ENCODE results near the gene CEMIP2.
A peak's percentile ranks its signal among the peaks of the same experiment; 100 is the strongest.

CEMIP2 gene

DNA sequence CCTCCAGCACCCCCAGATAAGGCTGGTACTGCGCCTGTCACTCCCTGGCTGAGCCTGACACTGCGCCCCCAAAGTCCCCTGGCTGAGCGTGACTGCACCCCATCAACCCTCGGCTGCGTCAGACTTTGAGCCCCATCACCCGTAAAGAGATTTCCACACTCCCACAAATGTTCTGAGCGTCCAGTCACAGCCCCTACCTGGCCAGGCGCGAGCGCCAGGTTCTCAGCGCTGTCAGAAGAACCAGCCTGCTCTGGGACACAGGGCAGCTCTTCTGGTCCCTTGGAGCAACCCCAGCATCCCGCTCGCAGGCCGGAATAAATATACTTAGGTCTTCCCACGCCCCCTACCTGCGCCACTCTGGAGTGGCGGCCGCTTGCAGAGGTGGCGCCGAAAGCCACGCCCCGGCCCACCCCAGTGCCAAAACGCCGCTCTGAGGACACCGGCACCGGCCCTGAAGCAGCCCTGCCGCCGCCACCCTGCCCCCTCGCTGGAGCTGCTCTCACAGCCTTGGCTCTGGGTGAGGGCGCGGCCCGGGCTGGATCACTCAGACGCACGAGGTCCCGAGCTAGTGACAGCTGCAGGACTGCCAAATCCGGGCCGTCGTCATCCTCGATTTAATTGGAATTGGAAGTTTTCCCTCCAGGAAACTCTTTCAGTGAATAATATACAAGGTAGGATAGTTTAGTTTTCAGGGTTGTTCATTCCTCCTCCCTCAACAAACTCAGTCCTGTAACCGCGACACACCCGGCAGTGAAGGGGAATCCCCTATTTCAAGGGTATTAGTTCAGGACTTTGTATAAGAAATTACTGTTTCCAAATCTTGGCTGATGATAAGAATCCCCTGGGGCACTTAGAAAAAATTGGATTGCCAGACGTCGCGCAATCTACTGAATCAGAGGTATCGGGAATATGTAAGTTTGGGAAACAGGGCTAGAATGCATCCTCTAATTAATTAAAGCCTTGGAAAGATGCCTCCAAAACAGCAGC lies 1.2 kb upstream of the CEMIP2 start:
- DNase-seq (ENCODE audit: low read depth) = peak; percentile 26

DNA sequence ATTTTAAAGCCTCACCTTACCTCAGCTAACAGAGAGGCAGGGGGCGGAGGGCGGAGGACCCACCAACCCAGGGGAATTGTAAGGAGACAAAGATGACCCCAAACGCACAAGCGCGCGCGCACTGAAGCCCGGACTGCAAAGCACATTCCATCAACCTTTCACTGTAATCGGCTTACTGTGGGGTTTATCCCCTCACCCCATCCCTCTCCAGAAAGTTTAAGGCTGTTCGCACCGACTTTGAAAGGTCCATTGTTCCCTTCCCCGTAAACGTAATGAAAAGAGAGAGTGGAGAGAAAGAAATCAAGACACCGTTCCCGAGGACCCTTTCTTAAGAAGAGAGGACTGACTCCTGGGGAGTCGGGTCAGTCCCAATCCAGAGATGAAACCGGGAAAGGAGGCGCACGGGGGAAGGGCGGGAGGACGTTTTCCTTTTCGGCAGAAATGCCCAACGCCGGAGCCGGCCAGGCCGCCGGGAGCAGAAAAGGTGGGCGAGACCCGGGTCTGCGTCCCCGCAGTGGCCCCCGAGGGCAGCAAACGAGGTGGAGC lies 464 bp downstream of the CEMIP2 start:
- no peak for DNase-seq (ENCODE audit: low read depth)

DNA sequence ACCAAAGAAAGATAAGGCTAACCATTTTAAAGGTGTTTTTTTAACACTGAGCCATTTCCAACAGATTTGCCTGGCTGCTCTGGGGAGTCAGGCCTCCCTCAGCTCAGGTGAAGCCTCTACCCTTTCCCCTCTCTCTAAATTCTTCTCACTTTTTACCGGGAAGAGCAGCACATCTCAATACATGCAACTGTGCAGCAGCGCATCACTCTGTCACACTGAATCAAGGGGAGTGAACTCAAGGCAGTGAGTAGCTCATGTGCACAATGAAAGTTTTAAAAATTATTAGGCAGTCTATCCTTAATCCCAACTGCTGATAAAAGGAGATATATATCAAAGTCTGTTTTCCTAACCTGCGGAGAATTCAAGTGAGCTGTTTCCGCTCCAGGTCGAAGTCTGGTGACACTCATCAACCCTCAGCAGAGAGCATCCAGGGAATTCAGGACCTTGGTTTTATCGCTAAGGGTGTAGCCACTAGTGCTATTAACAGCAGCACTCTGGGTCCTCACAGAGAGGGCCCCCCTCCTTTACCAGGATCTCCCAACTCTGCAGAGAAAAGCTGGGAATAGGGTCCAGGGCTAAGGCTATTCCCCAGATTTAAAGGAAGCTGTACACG lies 1.0 kb downstream of the CEMIP2 start:
- DNase-seq (ENCODE audit: low read depth) = no peak

- DNase-seq (ENCODE audit: low read depth) = no peak
Observed at GRCh38 chr9:71766663-71767062, 1.6 kb downstream of the CEMIP2 start.

DNA sequence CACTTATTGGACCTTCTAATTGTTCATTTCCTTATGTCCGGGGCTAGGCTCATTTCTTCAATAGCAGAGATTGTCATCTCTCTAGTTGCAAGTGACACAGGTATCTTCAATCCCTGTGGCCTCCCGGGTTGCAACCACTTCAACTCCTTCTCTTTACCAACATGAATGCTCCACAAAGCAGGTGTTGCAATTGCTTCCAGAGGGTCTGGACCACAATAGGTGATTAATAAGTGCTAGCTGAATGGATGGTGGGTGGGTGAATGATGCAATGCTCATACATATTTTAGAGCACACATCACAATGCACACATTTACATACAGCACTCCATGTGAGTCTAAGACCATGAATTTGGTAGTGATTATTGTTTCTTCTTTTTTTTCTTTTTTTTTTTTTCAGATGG lies 2.6 kb downstream of the CEMIP2 start:
- no peak for DNase-seq (ENCODE audit: low read depth)

DNA sequence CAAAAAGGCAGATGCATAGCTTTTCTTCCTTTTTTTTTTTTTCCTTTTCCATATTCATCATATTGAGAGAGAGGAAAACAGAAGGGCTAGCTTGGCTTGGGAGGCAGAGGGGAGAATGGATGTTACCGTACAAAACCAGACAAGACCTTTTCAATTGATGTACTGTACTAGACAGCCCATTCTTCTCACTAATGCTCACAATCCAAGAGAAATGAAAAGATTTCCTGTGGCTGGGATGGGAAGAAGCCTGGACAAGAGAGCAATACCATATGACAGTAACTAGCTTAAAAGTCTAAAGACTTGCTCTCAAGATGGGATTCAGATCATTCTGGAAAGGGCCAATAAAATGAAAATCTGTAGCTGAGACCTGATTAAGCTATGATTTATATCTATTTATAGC lies 3.4 kb downstream of the CEMIP2 start:
- no peak for DNase-seq (ENCODE audit: low read depth)

DNA sequence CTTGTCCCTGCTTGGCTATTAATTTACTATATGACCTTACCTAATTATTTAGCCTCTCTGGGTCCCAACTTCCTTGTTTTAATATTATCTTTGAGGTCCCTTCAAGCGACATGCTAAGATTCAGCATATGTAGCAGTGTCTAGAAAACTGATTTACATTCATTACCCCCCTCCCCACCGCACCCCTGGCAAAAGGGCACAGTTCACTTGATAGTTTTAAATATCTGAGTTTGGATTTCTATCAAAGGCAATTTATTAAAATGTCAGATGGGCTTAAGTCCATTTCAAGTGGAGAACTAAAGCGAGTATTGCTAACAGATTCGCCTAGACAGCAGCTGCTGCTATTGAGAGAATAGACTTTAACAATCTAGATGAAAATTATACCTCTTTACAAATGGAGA lies 3.9 kb downstream of the CEMIP2 start:
- DNase-seq (ENCODE audit: low read depth) = no peak

- no peak for DNase-seq (ENCODE audit: low read depth)
Observed at GRCh38 chr9:71763832-71764231, 4.5 kb downstream of the CEMIP2 start.

- DNase-seq (ENCODE audit: low read depth) = no peak
Observed at GRCh38 chr9:71762900-71763653, 5.2 kb downstream of the CEMIP2 start.

DNA sequence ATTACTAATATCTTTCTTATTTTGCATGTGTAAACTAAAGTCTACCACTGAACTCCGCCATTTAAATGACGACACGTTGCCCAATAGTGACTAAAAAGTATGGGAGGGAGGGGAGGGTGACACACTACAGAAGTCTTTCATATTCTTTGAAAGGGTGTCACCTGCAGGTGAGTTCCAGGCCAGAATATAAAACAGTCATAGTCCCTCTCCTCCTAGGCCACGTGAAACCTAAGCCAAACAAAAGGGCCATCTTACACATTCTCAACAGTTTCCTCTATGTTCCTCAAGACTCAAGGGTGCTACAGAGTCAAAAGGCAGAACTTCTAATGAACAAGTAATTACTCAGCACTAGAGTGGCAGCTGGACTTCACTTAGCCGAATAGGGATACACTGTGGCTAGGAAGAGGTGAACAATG lies 6.4 kb downstream of the CEMIP2 start:
- no peak for DNase-seq (ENCODE audit: low read depth)

GRCh38 chr9:71760901-71761300 lies 7.4 kb downstream of the CEMIP2 start:
- no peak for DNase-seq (ENCODE audit: low read depth)

DNA sequence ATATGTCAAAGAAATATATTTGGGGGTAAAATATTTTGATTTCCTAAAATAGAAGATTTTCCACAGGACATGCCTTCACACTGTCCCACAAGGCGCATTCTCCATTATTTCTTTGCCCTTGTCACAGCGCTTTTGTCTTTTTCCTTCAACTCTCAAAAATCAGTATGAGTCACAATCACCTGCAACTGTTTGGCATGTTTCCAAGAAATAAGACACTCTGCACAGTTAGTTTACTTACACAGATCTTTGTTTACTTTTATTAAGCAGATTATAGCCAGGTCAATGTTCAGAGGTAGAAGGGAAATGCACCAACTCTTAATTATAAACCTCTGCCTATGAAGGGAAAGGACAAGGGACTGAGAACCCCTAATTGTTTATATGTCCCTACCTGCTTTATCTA lies 9.5 kb downstream of the CEMIP2 start:
- no peak for DNase-seq (ENCODE audit: low read depth)

- DNase-seq (ENCODE audit: low read depth) = no peak
Observed at GRCh38 chr9:71758277-71758676, 10.0 kb downstream of the CEMIP2 start.

DNA sequence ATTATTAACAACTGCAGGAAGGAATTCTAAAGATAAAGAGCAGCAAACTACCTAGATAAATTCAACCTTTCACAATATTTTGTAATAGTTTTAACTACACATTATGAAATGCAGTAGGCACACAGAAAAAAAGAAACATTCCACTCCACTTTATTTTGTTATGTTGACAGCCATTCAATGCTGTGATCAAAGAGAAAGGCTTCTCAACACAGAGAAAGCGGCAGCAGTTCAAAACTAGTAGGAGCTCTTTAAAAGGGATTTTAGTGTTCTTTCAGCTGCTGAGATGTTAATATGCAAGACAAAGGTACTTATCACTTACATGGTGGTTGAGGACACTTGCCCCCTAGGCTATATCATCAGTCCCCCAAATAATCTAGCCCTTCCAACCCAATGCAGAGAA lies 11.6 kb downstream of the CEMIP2 start:
- no peak for DNase-seq (ENCODE audit: low read depth)

DNA sequence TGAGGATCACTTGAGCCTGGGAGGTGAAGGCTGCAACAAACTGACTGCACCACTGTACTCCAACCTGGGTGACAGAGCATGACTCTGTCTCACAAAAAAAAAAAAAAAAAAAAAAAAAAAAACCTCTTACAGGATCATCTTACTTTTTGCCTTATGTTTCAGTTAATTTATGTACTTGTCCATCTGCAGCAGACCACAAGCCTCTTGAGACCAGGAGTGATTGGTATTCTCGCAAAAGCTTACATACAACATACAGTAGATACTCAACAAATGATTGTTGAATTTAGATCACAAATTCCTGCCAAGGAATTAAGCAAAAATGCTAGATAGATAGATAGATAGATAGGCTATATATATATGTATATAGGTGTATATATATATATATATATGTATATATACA lies 12.4 kb downstream of the CEMIP2 start:
- DNase-seq (ENCODE audit: low read depth) = no peak

DNA sequence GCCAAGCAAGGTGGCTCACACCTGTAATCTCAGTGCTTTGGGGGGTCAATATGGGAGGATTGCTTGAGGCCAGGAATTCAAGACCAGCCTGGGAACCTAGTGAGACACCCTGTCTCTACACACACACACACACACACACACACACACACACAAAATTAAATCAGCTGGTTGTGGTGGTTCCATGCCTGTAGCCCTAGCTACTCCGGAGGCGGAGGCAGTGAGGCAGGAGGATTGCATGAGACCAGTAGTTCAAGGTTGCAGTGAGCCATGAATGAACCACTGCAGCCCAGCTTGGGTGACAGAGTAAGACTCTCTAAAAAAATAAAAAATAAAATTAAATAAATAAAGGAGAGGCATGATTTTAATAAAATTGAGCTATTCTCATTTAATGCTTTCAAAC lies 13.1 kb downstream of the CEMIP2 start:
- DNase-seq (ENCODE audit: low read depth) = no peak

DNA sequence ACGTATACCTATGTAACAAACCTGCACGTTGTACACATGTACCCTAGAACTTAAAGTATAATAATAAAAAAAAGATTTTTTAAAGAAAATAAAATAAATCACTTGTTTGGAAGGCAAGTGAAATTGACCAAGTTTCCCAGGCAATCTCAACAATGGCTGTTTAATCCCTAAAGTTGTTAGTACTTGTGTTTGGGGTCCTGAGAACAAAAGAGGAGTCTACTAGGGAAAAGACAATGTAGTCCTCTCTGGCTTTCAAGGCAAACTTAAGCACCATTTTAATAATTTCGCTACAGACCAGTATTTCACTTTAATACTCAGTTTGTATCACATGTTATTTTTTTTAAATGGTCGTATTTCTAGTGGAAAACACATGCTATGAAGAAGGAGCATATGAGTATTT lies 14.2 kb downstream of the CEMIP2 start:
- no peak for DNase-seq (ENCODE audit: low read depth)

- no peak for DNase-seq (ENCODE audit: low read depth)
Observed at GRCh38 chr9:71752928-71753327, 15.4 kb downstream of the CEMIP2 start.

- no peak for DNase-seq (ENCODE audit: low read depth)
Observed at GRCh38 chr9:71752352-71752751, 16.0 kb downstream of the CEMIP2 start.

GRCh38 chr9:71748280-71748743 lies 20.0 kb downstream of the CEMIP2 start:
- DNase-seq (ENCODE audit: low read depth) = no peak

DNA sequence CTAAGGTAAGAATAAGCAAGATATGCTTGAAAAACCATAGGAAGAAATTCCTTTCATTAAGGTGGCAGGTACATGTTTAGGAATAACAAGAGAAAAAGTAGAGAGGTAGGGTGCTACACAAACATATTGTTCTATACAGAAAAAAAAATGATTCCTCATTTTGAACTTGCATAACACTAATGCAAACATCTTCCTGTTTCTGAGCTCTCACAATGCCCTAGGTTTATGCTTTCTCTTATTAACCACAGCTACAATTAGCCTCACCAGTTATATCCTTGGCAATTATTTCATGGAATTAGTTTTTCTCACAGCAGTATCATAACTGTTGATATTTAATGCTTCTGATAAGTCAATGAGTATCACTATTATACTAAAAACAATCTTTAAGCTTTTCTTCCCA lies 20.7 kb downstream of the CEMIP2 start:
- DNase-seq (ENCODE audit: low read depth) = no peak

DNA sequence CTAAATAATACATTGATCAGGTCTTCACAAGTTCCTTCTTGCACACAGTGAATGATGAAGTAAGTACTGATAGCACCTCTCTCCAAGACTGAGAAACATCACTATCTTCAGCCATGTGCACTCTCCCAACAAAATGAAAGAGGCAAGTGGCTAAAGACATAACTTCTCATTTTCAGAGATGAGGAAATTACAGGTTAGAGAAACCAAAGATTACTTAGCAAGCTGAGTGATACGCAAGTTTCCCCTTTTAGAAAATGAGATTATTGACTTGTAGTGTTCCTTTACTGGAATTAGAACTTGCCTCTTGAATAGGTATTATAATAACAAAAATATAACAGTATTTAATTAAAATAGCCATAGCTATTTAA lies 21.6 kb downstream of the CEMIP2 start:
- no peak for DNase-seq (ENCODE audit: low read depth)

All from stimulated activated CD8-positive, alpha-beta memory T cell treated with anti-CD3 and anti-CD28 coated beads, Interleukin-15, amount 100 ng/mL, for 24 hours (primary cell).